ENCODE data around the gene WDR37. TPM values are rescaled to one million over a fixed set of nuclear protein-coding genes. Genes with fewer than 3 reads are reported as not detected.

The WDR37 gene
- total and polyA plus RNA-seq, 9 of the 15 experiments (the other 6 are each of a cell fraction or from before 2014, with no cell fraction given): 2.3 to 11.6 (median 6.7) TPM

DNA sequence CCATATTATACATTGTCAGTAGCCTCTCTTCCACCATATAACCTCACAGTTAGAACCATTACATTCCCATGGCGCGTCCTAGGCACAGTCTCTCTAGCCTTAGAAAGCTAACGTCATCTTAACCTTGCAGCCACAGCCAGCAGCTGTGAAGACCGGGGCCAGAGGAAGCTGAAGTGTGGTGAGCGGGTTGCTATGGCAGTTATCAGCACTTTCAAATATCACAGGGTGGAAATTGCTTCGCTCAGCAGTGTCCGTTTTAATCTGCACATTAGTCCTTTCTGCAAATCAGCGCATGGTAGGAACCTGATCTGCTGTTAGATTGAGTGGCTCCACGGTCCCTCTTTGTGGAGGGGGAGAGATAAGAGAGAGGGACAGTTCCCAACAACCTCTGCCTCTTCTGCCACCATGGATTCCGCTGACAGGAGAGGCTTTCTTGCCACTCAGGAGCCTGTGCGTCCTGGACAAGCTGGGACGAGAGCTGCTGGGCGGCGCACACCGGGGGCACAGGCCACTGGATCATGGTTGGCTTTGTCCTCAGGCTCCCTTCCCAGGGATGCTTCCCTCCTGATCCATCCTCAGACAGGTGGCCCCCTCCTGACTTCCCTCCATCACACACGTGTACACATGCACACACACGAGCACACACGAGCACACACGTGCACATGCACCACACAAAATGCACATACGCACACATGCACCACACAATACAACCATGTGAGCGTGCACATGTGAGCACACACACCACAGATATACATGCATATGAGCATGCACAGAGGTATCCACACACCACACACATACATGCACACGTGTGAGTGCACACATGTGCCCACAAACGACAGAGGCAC, 93.8 kb downstream of the WDR37 start (continued):
- TF ChIP-seq RREB1 (CRISPR knock-in tag; IDR thresholded peaks at IDR 0.05): no peak
- TF ChIP-seq MAFK (IDR thresholded peaks at IDR 0.05; ENCODE audit: low read length): peak; percentile 89
- TF ChIP-seq RCOR1 (IDR thresholded peaks at IDR 0.05; ENCODE audit: borderline replicate concordance in 1 of 2, low read depth in 2 of 2, low read length in 2 of 2): peak in 1 of 2 experiments; percentile 60; a peak in 1 of 4 replicates
- peak; percentile 90 for TF ChIP-seq C11orf30 (IDR thresholded peaks at IDR 0.05; ENCODE audit: low read depth)
- TF ChIP-seq ZNF197 (CRISPR knock-in tag; IDR thresholded peaks at IDR 0.05; ENCODE audit: low read depth): no peak
- peak; percentile 40; the same call in 1 of the 2 replicates for TF ChIP-seq MXI1 (IDR thresholded peaks at IDR 0.05; ENCODE audit: low read depth, low read length)
- TF ChIP-seq ETV1 (tag; conservative IDR thresholded peaks at IDR 0.05; ENCODE audit: low read depth): peak; percentile 66
- TF ChIP-seq TCFL5 (CRISPR knock-in tag; conservative IDR thresholded peaks at IDR 0.05): no peak
- peak; percentile 40; the same call in 1 of the 2 replicates for TF ChIP-seq CBFA2T3 (IDR thresholded peaks at IDR 0.05)
- TF ChIP-seq ATF7 (IDR thresholded peaks at IDR 0.05): peak; percentile 82
- 0 out of 4 replicates have a peak, but pooled peaks of 1 of the 2 experiments have one; percentile 21 for TF ChIP-seq KDM1A (IDR thresholded peaks at IDR 0.05)
- no peak for TF ChIP-seq GATA2 (CRISPR knock-in tag; IDR thresholded peaks at IDR 0.05)
- no peak for TF ChIP-seq CBX3 (IDR thresholded peaks at IDR 0.05; ENCODE audit: borderline replicate concordance in 1 of 2, low read length in 2 of 2)
- TF ChIP-seq EP300 (IDR thresholded peaks at IDR 0.05; ENCODE audit: low read length): 0 out of 2 replicates have a peak, but pooled peaks have one; percentile 10
- peak; percentile 27; the same call in 1 of the 2 replicates for TF ChIP-seq ARID1B (IDR thresholded peaks at IDR 0.05)
- TF ChIP-seq SUPT5H (IDR thresholded peaks at IDR 0.05): no peak
- TF ChIP-seq GABPA (tag; conservative IDR thresholded peaks at IDR 0.05; ENCODE audit: low read depth): peak; percentile 73
- peak; percentile 68 for TF ChIP-seq BMI1 (IDR thresholded peaks at IDR 0.05; ENCODE audit: low read length)
- 0 out of 2 replicates have a peak, but pooled peaks have one; percentile 25 for TF ChIP-seq DPF2 (IDR thresholded peaks at IDR 0.05)
- TF ChIP-seq HMGXB4 (CRISPR knock-in tag; IDR thresholded peaks at IDR 0.05): no peak
- TF ChIP-seq ZNF778 (CRISPR knock-in tag; IDR thresholded peaks at IDR 0.05): no peak
- TF ChIP-seq ZNF316 (IDR thresholded peaks at IDR 0.05): peak; percentile 94
- TF ChIP-seq MECOM (CRISPR knock-in tag; IDR thresholded peaks at IDR 0.05): no peak

Data from K562 (cell line).